ENCODE results near the gene TAGLN2.
A peak's percentile ranks its signal among the peaks of the same experiment; 100 is the strongest.

TAGLN2 gene

DNA sequence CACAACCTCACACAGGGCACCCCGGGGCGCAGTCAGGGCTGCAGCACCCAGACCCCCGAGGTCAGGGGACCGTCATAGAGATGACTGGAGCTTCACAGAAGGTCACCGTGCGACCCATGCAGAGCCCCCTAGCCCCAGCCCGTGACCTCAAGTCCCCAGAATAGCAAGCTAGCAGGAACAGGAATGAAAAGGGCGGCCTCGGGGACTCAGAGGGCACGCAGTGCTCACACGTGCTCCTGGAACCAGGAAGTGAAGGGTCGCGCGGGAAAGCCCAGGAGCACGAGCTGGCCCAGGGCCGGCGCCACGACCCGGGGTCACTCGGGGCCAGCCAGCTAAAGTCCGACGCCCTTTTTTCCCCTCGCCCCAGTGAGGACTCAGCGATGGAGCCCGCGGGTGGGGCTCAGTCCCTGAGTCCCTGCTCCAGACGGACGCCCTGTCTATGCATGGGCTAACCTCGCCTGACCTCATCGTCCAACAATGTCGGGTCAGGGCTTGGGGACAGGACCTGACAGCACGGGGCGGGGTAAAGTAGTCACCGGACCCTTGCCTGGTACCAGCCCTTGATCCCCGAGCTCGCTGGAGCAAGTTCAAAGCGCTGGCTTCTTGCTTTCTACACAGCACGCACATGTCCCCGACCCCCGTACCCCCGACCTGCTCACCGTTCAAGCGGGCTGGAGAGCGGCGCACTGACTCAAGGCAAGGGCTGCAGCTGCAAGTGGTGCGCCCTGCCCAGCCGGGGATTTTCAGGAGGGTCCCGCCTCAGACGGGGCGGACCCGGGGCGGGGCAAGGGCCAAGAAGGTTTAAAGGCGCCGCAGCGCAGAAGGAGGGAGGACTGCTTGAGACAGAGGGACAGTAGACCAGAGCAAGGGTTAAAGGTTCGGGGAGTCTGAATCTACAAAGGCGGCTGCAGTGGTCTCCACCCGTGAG is at the start of gene TAGLN2:
TAGLN2 (minus strand) TSS at position 717 of the 928 bp plus-strand sequence. CDS start 4,998 bp downstream, outside the sequence.
- H3K4me3 ChIP-seq (ENCODE audit: low read length): peak within 1 kb of the TSS; percentile 71
- peaks cover 33% of the 10 kb centered on the region for H3K36me3 ChIP-seq (ENCODE audit: insufficient read depth, low read depth, low read length)
- H3K4me1 ChIP-seq (ENCODE audit: insufficient read depth, low read length): peaks cover 14% of the 10 kb centered on the region; the same call in 1 of the 2 replicates
- H3K9me3 ChIP-seq (ENCODE audit: insufficient read depth, low read depth, low read length): no peaks in the 10 kb centered on the region
- peaks cover 19% of the 10 kb centered on the region for H3K27me3 ChIP-seq (ENCODE audit: insufficient read depth, low read length)
- peak within 1 kb of the TSS; percentile 59 for H3K9ac ChIP-seq (ENCODE audit: low read depth, low read length)
- no peak within 1 kb of the TSS for H3K27ac ChIP-seq (ENCODE audit: low read length)

DNA sequence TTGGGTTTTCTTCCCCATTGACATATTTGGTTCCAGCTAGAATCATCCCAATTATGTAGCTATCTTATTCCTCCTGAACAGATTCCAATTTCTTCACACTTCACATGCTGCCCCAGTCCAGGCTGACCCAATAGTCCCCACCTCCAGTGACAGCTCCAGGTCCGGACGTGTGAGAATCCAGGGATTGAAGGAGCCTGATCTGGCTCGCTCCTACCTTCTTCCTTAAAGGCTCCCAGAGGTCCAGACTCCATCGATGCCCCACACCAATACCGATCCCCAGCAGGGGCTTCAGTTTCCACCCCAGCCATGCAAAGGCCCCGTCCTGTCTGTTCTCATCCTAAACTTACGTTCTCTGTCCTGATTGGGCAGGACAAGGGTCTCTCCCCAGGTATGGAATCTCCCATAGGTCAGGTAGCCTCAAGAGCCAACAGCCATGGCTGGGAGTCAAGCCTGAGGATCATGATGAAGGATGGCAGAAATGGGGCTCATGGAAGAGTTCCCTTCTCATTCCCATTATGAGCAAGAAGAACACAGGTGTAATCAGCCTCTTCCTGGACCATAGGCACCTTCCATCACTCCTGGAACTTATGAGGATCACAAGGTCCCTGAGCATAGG is 49.2 kb upstream of the TAGLN2 start:
- H3K36me3 ChIP-seq (ENCODE audit: insufficient read depth, low read depth, low read length): no peaks in the 10 kb centered on the region
- H3K9ac ChIP-seq (ENCODE audit: low read depth, low read length): no peak overlapping the region
- H3K27ac ChIP-seq (ENCODE audit: low read length): no peak overlapping the region
- no peaks in the 10 kb centered on the region for H3K4me1 ChIP-seq (ENCODE audit: insufficient read depth, low read length)
- no peaks in the 10 kb centered on the region; the same call in 1 of the 2 replicates for H3K27me3 ChIP-seq (ENCODE audit: insufficient read depth, low read length)
- H3K4me3 ChIP-seq (ENCODE audit: low read length): no peak overlapping the region
- no peaks in the 10 kb centered on the region for H3K9me3 ChIP-seq (ENCODE audit: insufficient read depth, low read depth, low read length)

- Histone ChIP-seq H3K9me3 (ENCODE audit: insufficient read depth, low read depth, low read length) (no peaks in the 10 kb centered on the region), H3K4me1 (ENCODE audit: insufficient read depth, low read length) (no peaks in the 10 kb centered on the region), H3K36me3 (ENCODE audit: insufficient read depth, low read depth, low read length) (no peaks in the 10 kb centered on the region), H3K27ac (ENCODE audit: low read length) (no peak overlapping the region), H3K27me3 (ENCODE audit: insufficient read depth, low read length) (no peaks in the 10 kb centered on the region), H3K4me3 (ENCODE audit: low read length) (no peak overlapping the region), H3K9ac (ENCODE audit: low read depth, low read length) (no peak overlapping the region)
Measured at GRCh38 chr1:159973350-159973940, 48.1 kb upstream of the TAGLN2 start.

GRCh38 chr1:159972443-159973205 is 47.3 kb upstream of the TAGLN2 start:
- no peaks in the 10 kb centered on the region for H3K9me3 ChIP-seq (ENCODE audit: insufficient read depth, low read depth, low read length)
- H3K27me3 ChIP-seq (ENCODE audit: insufficient read depth, low read length): no peaks in the 10 kb centered on the region
- no peak overlapping the region for H3K27ac ChIP-seq (ENCODE audit: low read length)
- no peaks in the 10 kb centered on the region for H3K36me3 ChIP-seq (ENCODE audit: insufficient read depth, low read depth, low read length)
- no peak overlapping the region for H3K4me3 ChIP-seq (ENCODE audit: low read length)
- no peak overlapping the region for H3K9ac ChIP-seq (ENCODE audit: low read depth, low read length)
- no peaks in the 10 kb centered on the region for H3K4me1 ChIP-seq (ENCODE audit: insufficient read depth, low read length)

DNA sequence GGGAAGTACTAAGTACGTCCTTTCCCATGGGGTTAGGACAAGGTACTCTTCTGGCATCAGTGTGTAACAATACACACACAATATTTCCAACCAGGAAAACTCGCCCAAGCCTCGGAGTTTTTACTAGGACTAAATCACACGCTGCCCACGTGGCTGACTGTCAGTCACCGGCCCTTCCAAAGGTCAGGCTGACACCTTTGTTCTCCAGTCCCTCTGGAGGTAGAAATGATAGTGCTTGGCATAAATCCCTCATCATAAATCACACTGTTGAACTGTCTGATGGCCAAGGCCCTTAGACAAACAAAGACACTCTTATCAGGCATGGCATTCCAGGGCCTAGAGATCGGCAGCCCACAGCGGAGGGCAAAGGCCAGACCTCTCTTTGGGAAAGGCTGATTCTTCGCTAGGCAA is 45.6 kb upstream of the TAGLN2 start:
- Histone ChIP-seq H3K9me3 (ENCODE audit: insufficient read depth, low read depth, low read length) (no peaks in the 10 kb centered on the region), H3K4me3 (ENCODE audit: low read length) (no peak overlapping the region), H3K36me3 (ENCODE audit: insufficient read depth, low read depth, low read length) (no peaks in the 10 kb centered on the region), H3K4me1 (ENCODE audit: insufficient read depth, low read length) (no peaks in the 10 kb centered on the region), H3K27me3 (ENCODE audit: insufficient read depth, low read length) (no peaks in the 10 kb centered on the region), H3K9ac (ENCODE audit: low read depth, low read length) (no peak overlapping the region), H3K27ac (ENCODE audit: low read length) (no peak overlapping the region)

GRCh38 chr1:159968901-159969300 is 43.6 kb upstream of the TAGLN2 start:
- Histone ChIP-seq H3K4me1 (ENCODE audit: insufficient read depth, low read length) (0 out of 2 replicates have a peak, but pooled peaks cover 5% of the 10 kb centered on the region), H3K27ac (ENCODE audit: low read length) (no peak overlapping the region), H3K4me3 (ENCODE audit: low read length) (no peak overlapping the region)

GRCh38 chr1:159965263-159965662 is 40.0 kb upstream of the TAGLN2 start:
- Histone ChIP-seq H3K36me3 (ENCODE audit: insufficient read depth, low read depth, low read length) (no peaks in the 10 kb centered on the region), H3K9ac (ENCODE audit: low read depth, low read length) (no peak overlapping the region), H3K9me3 (ENCODE audit: insufficient read depth, low read depth, low read length) (no peaks in the 10 kb centered on the region), H3K4me1 (ENCODE audit: insufficient read depth, low read length) (0 out of 2 replicates have a peak, but pooled peaks cover 5% of the 10 kb centered on the region), H3K27ac (ENCODE audit: low read length) (no peak overlapping the region), H3K4me3 (ENCODE audit: low read length) (no peak overlapping the region), H3K27me3 (ENCODE audit: insufficient read depth, low read length) (0 out of 2 replicates have a peak, but pooled peaks cover 3% of the 10 kb centered on the region)

More at GRCh38 chr1:159968901-159969300, 43.6 kb upstream of the TAGLN2 start:
- Histone ChIP-seq H3K36me3 (ENCODE audit: insufficient read depth, low read depth, low read length) (no peaks in the 10 kb centered on the region), H3K27me3 (ENCODE audit: insufficient read depth, low read length) (no peaks in the 10 kb centered on the region), H3K9ac (ENCODE audit: low read depth, low read length) (no peak overlapping the region), H3K9me3 (ENCODE audit: insufficient read depth, low read depth, low read length) (no peaks in the 10 kb centered on the region)

DNA sequence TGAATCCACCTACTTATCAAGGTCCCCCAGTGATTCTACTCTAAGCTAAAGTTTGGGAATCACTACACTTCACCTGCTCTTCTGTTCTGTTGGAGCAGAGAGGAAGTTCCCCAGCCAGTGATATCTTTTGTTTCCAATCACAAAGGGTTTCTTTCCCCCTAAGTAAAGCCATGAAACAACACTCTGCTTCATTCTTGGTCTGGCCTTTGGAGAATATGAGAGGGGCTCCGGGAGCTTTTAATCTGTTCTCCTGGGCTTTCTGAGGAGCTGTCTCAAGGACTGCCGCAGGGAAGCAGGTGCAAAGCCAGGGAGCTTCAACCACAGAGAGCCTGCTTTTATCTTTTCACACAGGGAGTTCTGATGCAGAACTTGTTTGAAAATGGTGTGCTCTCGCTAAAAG is 38.8 kb upstream of the TAGLN2 start:
- H3K4me1 ChIP-seq (ENCODE audit: insufficient read depth, low read length): 0 out of 2 replicates have a peak, but pooled peaks cover 5% of the 10 kb centered on the region
- H3K9ac ChIP-seq (ENCODE audit: low read depth, low read length): no peak overlapping the region
- no peaks in the 10 kb centered on the region for H3K36me3 ChIP-seq (ENCODE audit: insufficient read depth, low read depth, low read length)
- 0 out of 2 replicates have a peak, but pooled peaks cover 3% of the 10 kb centered on the region for H3K27me3 ChIP-seq (ENCODE audit: insufficient read depth, low read length)
- H3K9me3 ChIP-seq (ENCODE audit: insufficient read depth, low read depth, low read length): no peaks in the 10 kb centered on the region
- no peak overlapping the region for H3K4me3 ChIP-seq (ENCODE audit: low read length)
- no peak overlapping the region for H3K27ac ChIP-seq (ENCODE audit: low read length)

DNA sequence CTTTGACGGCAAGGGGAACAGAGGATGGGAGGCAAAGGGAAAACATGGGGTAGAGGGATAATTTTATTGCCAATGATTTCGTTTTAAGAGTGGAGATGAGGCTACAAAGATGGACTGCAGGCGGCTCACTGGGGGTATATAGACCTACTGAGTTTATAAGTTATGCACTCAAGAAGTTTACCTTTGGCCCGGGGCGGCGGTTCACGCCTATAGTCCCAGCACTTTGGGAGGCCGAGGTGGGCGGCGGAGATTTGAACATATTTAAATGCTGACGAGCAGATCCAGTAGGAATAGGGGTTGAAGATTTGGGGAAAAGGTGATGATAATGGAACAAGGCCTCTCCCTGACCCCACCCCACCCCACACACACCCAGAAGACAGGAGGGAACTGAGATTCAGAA is 36.9 kb upstream of the TAGLN2 start:
- H3K9me3 ChIP-seq (ENCODE audit: insufficient read depth, low read depth, low read length): no peaks in the 10 kb centered on the region
- no peak overlapping the region for H3K9ac ChIP-seq (ENCODE audit: low read depth, low read length)
- H3K4me3 ChIP-seq (ENCODE audit: low read length): no peak overlapping the region
- 0 out of 2 replicates have a peak, but pooled peaks cover 5% of the 10 kb centered on the region for H3K4me1 ChIP-seq (ENCODE audit: insufficient read depth, low read length)
- H3K27me3 ChIP-seq (ENCODE audit: insufficient read depth, low read length): 0 out of 2 replicates have a peak, but pooled peaks cover 3% of the 10 kb centered on the region
- no peaks in the 10 kb centered on the region for H3K36me3 ChIP-seq (ENCODE audit: insufficient read depth, low read depth, low read length)
- H3K27ac ChIP-seq (ENCODE audit: low read length): no peak overlapping the region

GRCh38 chr1:159961636-159962035 is 36.3 kb upstream of the TAGLN2 start:
- 0 out of 2 replicates have a peak, but pooled peaks cover 5% of the 10 kb centered on the region for H3K4me1 ChIP-seq (ENCODE audit: insufficient read depth, low read length)
- no peak overlapping the region for H3K9ac ChIP-seq (ENCODE audit: low read depth, low read length)
- 0 out of 2 replicates have a peak, but pooled peaks cover 3% of the 10 kb centered on the region for H3K27me3 ChIP-seq (ENCODE audit: insufficient read depth, low read length)
- no peak overlapping the region for H3K4me3 ChIP-seq (ENCODE audit: low read length)
- H3K36me3 ChIP-seq (ENCODE audit: insufficient read depth, low read depth, low read length): no peaks in the 10 kb centered on the region
- no peak overlapping the region for H3K27ac ChIP-seq (ENCODE audit: low read length)
- no peaks in the 10 kb centered on the region for H3K9me3 ChIP-seq (ENCODE audit: insufficient read depth, low read depth, low read length)

Data from iPS-20b (cell line).